HCT116 (cell line): ENCODE measurements around the gene RNF207. TPM values are rescaled to one million over a fixed set of nuclear protein-coding genes. Genes with fewer than 3 reads are reported as not detected.

Source experiments
- ATAC-seq: fragments of 200-7000 bp; cut with Tn5 transposase; 2 replicates; pipeline ENCODE4 v1.9.1; 2020; ENCODE audit warnings: mild to moderate bottlenecking, moderate library complexity
- BruUV-seq: library from RNA; stranded (reverse); fragments of 400-500 nt; replicated peaks from 2 replicates; lab custom pipeline; 2021; lab: Mats Ljungman, UMichigan
- CTCF ChIA-PET: fragments of 300-600 bp; sonication (Branson Sonifier 250); formaldehyde crosslinking; loops from one replicate; lab custom pipeline; 2021; ENCODE audit warnings: antibody characterized with exemption; lab: Charles Lee
- POLR2A ChIA-PET: fragments of 300-600, 350-600 bp; sonication (Branson Sonifier 250); formaldehyde crosslinking; loops from one replicate; lab custom pipeline; 2021; ENCODE audit warnings: antibody characterized with exemption; lab: Charles Lee
- RAD21 ChIA-PET, 2 experiments: fragments of 300-600 bp; sonication (Branson Sonifier 250); formaldehyde crosslinking; loops; one replicate each; lab custom pipeline; 2023; ENCODE audit warnings: low total read pairs in 2 of 2; ENCODE audit not compliant: uncharacterized antibody in 2 of 2, unreplicated experiment in 2 of 2, low non-redundant PET in 1 of 2; lab: Charles Lee
- DNase-seq: peaks from one replicate; pipeline ENCODE4 v3.0.0-alpha.2; 2010; ENCODE audit warnings: low read depth, low spot score
- H2AFZ ChIP-seq: fragments of 200-600 bp; shearing (Covaris generic), sonication (generic); 2 replicates; pipeline ENCODE4 v1.6.1; 2017; ENCODE audit warnings: low read depth, mixed run types, mixed read lengths, antibody characterized with exemption, low read length; ENCODE audit not compliant: poor library complexity, severe bottlenecking
- H3K27ac ChIP-seq: 2 replicates; pipeline ENCODE4 v1.5.1; 2012; ENCODE audit warnings: low read depth, low read length
- H3K27me3 ChIP-seq: fragments of 200-600 bp; sonication (generic); 2 replicates; pipeline ENCODE4 v1.6.1; 2016; ENCODE audit warnings: mixed run types, low read length, mixed read lengths; ENCODE audit not compliant: insufficient read depth
- H3K36me3 ChIP-seq, 2 experiments: fragments of 200-500 bp in 1 of 2; fragments of 200-600 bp in 1 of 2; sonication (Bioruptor generic) in 1 of 2; sonication (generic) in 1 of 2; 2 replicates each; pipeline versions ENCODE4 v1.5.1 to v1.6.1; 2014 to 2016; ENCODE audit warnings: low read length in 2 of 2, inconsistent platforms in 1 of 2, mixed read lengths in 1 of 2, mixed run types in 1 of 2; ENCODE audit not compliant: insufficient read depth in 2 of 2, control insufficient read depth in 1 of 2
- H3K4me1 ChIP-seq, 2 experiments: fragments of 200-600 bp in 1 of 2; sonication (generic) in 1 of 2; 2 replicates each; pipeline versions ENCODE4 v1.5.1 to v1.6.1; 2012 to 2017; ENCODE audit warnings: low read length in 2 of 2, inconsistent platforms in 1 of 2, mild to moderate bottlenecking in 1 of 2, mixed read lengths in 1 of 2, mixed run types in 1 of 2, moderate library complexity in 1 of 2; ENCODE audit not compliant: insufficient read depth in 2 of 2, control insufficient read depth in 1 of 2
- H3K4me2 ChIP-seq: fragments of 200-600 bp; sonication (generic); 2 replicates; pipeline ENCODE4 v1.6.1; 2017; ENCODE audit warnings: mixed run types, low read length, mixed read lengths
- H3K4me3 ChIP-seq, 2 experiments: fragments of 200-600 bp in 1 of 2; sonication (generic) in 1 of 2; replicated peaks in 1 of 2; 2 replicates each; pipeline ENCODE4 v1.5.1; 2011 to 2016; ENCODE audit warnings: low read length in 2 of 2, control low read depth in 1 of 2, low read depth in 1 of 2, mild to moderate bottlenecking in 1 of 2, mixed read lengths in 1 of 2, mixed run types in 1 of 2
- H3K79me2 ChIP-seq: fragments of 200-600 bp; sonication (generic); 2 replicates; pipeline ENCODE4 v1.6.1; 2017; ENCODE audit warnings: mild to moderate bottlenecking, mixed run types, low read length, moderate library complexity, mixed read lengths; ENCODE audit not compliant: insufficient read depth
- H3K9ac ChIP-seq: fragments of 200-600 bp; sonication (generic); 2 replicates; pipeline ENCODE4 v1.6.1; 2016; ENCODE audit warnings: low read length, mixed read lengths
- H3K9me2 ChIP-seq: fragments of 200-600 bp; sonication (generic), shearing (Covaris generic); 2 replicates; pipeline ENCODE4 v1.6.1; 2017; ENCODE audit warnings: mixed run types, mild to moderate bottlenecking, moderate library complexity; ENCODE audit not compliant: insufficient read depth
- H3K9me3 ChIP-seq, 2 experiments: fragments of 200-500 bp in 1 of 2; fragments of 200-600 bp in 1 of 2; sonication (Bioruptor generic) in 1 of 2; sonication (generic) in 1 of 2; 2 replicates each; pipeline ENCODE4 v1.6.1; 2014 to 2017; ENCODE audit warnings: low read length in 2 of 2, mixed read lengths in 2 of 2, inconsistent platforms in 1 of 2, low read depth in 1 of 2, mild to moderate bottlenecking in 1 of 2, mixed run types in 1 of 2, moderate library complexity in 1 of 2; ENCODE audit not compliant: control insufficient read depth in 1 of 2, insufficient read depth in 1 of 2
- H4K20me1 ChIP-seq: fragments of 200-600 bp; sonication (generic), shearing (Covaris generic); 2 replicates; pipeline ENCODE4 v1.6.1; 2017; ENCODE audit warnings: mixed run types, mild to moderate bottlenecking, moderate library complexity; ENCODE audit not compliant: insufficient read depth
- CEBPB ChIP-seq: IDR thresholded peaks from 2 replicates; pipeline ENCODE4 v1.6.1; 2012; ENCODE audit warnings: low read depth
- CTCF ChIP-seq, 3 experiments: fragments of 200-600 bp in 1 of 3; sonication (generic) in 1 of 3; IDR thresholded peaks in 2 of 3; conservative IDR thresholded peaks in 1 of 3; 2 replicates each; pipeline ENCODE4 v1.5.1; 2012 to 2017; ENCODE audit warnings: low read depth in 2 of 3, low read length in 2 of 3, antibody characterized with exemption in 1 of 3, borderline replicate concordance in 1 of 3, control low read depth in 1 of 3, mild to moderate bottlenecking in 1 of 3, mixed read lengths in 1 of 3, mixed run types in 1 of 3, moderate library complexity in 1 of 3; ENCODE audit not compliant: insufficient read depth in 1 of 3
- EGR1 ChIP-seq: IDR thresholded peaks from 2 replicates; pipeline ENCODE4 v1.6.1; 2012; ENCODE audit warnings: low read depth
- FOSL1 ChIP-seq: IDR thresholded peaks from 2 replicates; pipeline ENCODE4 v1.6.1; 2012; ENCODE audit warnings: low read depth
- intact Hi-C: fragments of 100-400 bp; cut with micrococcal nuclease; formaldehyde crosslinking; loops from 2 replicates; pipeline ENCODE4 v1.10.0; 2022
- total RNA-seq: library from RNA; stranded (reverse); gene quantifications from one replicate; pipeline ENCODE4 v1.2.1, GENCODE V29; 2021; ENCODE audit not compliant: unreplicated experiment

RNF207 gene
- total RNA-seq, 1 experiment from 2014 or later: 61.2 TPM

GRCh38 chr1:6200188-6200809, 5.6 kb upstream of the RNF207 start:
- ChIA-PET CTCF (interaction anchor here (0.8 kb wide), 1 partner anchor 15 kb away, joined by 5 read pairs; no protein-coding TSS in a partner anchor), POLR2A (interaction anchor here (1.3 kb wide), 1 partner anchor 20 kb away, joined by 3 read pairs; no protein-coding TSS in a partner anchor), RAD21 (no interaction called here)

More at GRCh38 chr1:6200188-6200809, 5.6 kb upstream of the RNF207 start:
- intact Hi-C loops: no loop called here
- Histone ChIP-seq H3K79me2 (peaks cover 42% of the 10 kb centered on the region), H3K9me3 (no peaks in the 10 kb centered on the region), H3K4me2 (peak overlapping the region; percentile 93), H4K20me1 (no peaks in the 10 kb centered on the region; the same call in 1 of the 2 replicates), H3K4me1 (peaks cover 24 to 47% of the 10 kb centered on the region in 2 experiments), H3K27me3 (no peaks in the 10 kb centered on the region), H2AFZ (peak overlapping the region; percentile 66), H3K9me2 (no peaks in the 10 kb centered on the region), H3K36me3 (peaks cover 10 to 31% of the 10 kb centered on the region in 2 experiments), H3K9ac (peak overlapping the region; percentile 98), H3K4me3 (peak overlapping the region; percentile 82 to 96), H3K27ac (peak overlapping the region; percentile 94)
- no peak for DNase-seq
- no peak for ATAC-seq
- TF ChIP-seq CEBPB (no peak), CTCF (IDR thresholded peaks at IDR 0.05 in 2 of 3, conservative IDR thresholded peaks at IDR 0.05 in 1 of 3; ENCODE audit: borderline replicate concordance in 1 of 3, insufficient read depth in 1 of 3, low read depth in 2 of 3, low read length in 2 of 3) (no peak), FOSL1 (no peak), EGR1 (no peak)
- no TSS peak for BruUV-seq
